H1 (cell line): Measurements from ENCODE around the gene PRKACA. TPM values are rescaled to one million over a fixed set of nuclear protein-coding genes. Genes with fewer than 3 reads are reported as not detected.
A peak's percentile ranks its signal among the peaks of the same experiment; 100 is the strongest.

Source experiments
- CTCF ChIA-PET: fragments of 300-600 bp; sonication (Branson Sonifier 250); formaldehyde crosslinking; loops from one replicate; lab custom pipeline; 2021; ENCODE audit not compliant: partially characterized antibody; lab: Charles Lee
- POLR2A ChIA-PET: fragments of 300-600 bp; sonication (Branson Sonifier 250); formaldehyde crosslinking; loops from one replicate; lab custom pipeline; 2021; ENCODE audit warnings: inconsistent platforms; ENCODE audit not compliant: partially characterized antibody; lab: Charles Lee
- DNase-seq, 2 experiments: peaks; one replicate each; pipeline versions ENCODE4 v3.0.0 to v3.0.0-alpha.2; 2010 to 2022; ENCODE audit warnings: low spot score in 2 of 2, low read depth in 1 of 2, mixed read lengths in 1 of 2
- FAIRE-seq: peaks from 2 replicates; lab custom pipeline; 2011; peaks lifted over from hg19 to GRCh38; lab: Jason Lieb, UNC
- H2AFZ ChIP-seq: 2 replicates; pipeline ENCODE4 v1.8.1; 2012; ENCODE audit warnings: low read length, inconsistent platforms
- H2AK5ac ChIP-seq: 2 replicates; pipeline ENCODE4 v1.6.1; 2013; ENCODE audit warnings: low read depth, low read length
- H2BK120ac ChIP-seq: replicated peaks from 2 replicates; pipeline ENCODE3; 2013; ENCODE audit warnings: low read depth, low read length, inconsistent platforms
- H2BK12ac ChIP-seq: 2 replicates; pipeline ENCODE4 v1.6.1; 2013; ENCODE audit warnings: low read depth, low read length
- H2BK15ac ChIP-seq: 2 replicates; pipeline ENCODE4 v1.6.1; 2013; ENCODE audit warnings: low read length
- H2BK20ac ChIP-seq: 2 replicates; pipeline ENCODE4 v1.6.1; 2013; ENCODE audit warnings: low read length
- H2BK5ac ChIP-seq: 2 replicates; pipeline ENCODE4 v1.6.1; 2013; ENCODE audit warnings: low read depth, low read length
- H3K14ac ChIP-seq: 2 replicates; pipeline ENCODE4 v1.6.1; 2013; ENCODE audit warnings: inconsistent platforms; ENCODE audit not compliant: insufficient read length
- H3K18ac ChIP-seq: 2 replicates; pipeline ENCODE4 v1.6.1; 2013; ENCODE audit warnings: low read length; ENCODE audit errors: extremely low read depth
- H3K23ac ChIP-seq: 2 replicates; pipeline ENCODE4 v1.6.1; 2013; ENCODE audit warnings: inconsistent platforms; ENCODE audit not compliant: insufficient read length
- H3K23me2 ChIP-seq: 2 replicates; pipeline ENCODE4 v1.6.1; 2013; ENCODE audit warnings: low read depth, low read length
- H3K27ac ChIP-seq: 2 replicates; pipeline ENCODE4 v1.6.1; 2011; ENCODE audit warnings: low read depth, low read length, inconsistent platforms
- H3K27me3 ChIP-seq, 4 experiments: replicated peaks in 1 of 4; 1 replicate in 1 of 4; 2 replicates in 3 of 4; pipeline versions ENCODE4 v1.6.1 to v1.8.1; 2011 to 2013; ENCODE audit warnings: low read length in 3 of 4, mild to moderate bottlenecking in 3 of 4, inconsistent platforms in 2 of 4, mixed read lengths in 2 of 4, moderate library complexity in 1 of 4; ENCODE audit not compliant: control insufficient read depth in 3 of 4, insufficient read depth in 3 of 4; ENCODE audit errors: extremely low read depth in 1 of 4
- H3K36me3 ChIP-seq, 4 experiments: 2 replicates each; pipeline versions ENCODE4 v1.6.1 to v1.8.1; 2011 to 2013; ENCODE audit warnings: mild to moderate bottlenecking in 4 of 4, low read length in 3 of 4, moderate library complexity in 2 of 4, control low read depth in 1 of 4, inconsistent platforms in 1 of 4; ENCODE audit not compliant: insufficient read depth in 4 of 4, control insufficient read depth in 2 of 4
- H3K4ac ChIP-seq: replicated peaks from 2 replicates; pipeline ENCODE3; 2013; ENCODE audit warnings: low read length, low read depth, mixed read lengths, inconsistent platforms; ENCODE audit not compliant: insufficient read length
- H3K4me1 ChIP-seq, 4 experiments: replicated peaks in 1 of 4; 1 replicate in 1 of 4; 2 replicates in 3 of 4; pipeline versions ENCODE4 v1.6.1 to v1.8.1; 2011 to 2013; ENCODE audit warnings: low read length in 3 of 4, inconsistent platforms in 2 of 4, mixed read lengths in 1 of 4; ENCODE audit not compliant: insufficient read depth in 4 of 4, control insufficient read depth in 3 of 4
- H3K4me2 ChIP-seq, 2 experiments: 2 replicates each; pipeline versions ENCODE4 v1.6.1 to v1.8.1; 2011 to 2013; ENCODE audit warnings: low read depth in 2 of 2, low read length in 2 of 2, control low read depth in 1 of 2, inconsistent platforms in 1 of 2, mild to moderate bottlenecking in 1 of 2; ENCODE audit not compliant: insufficient read depth in 1 of 2
- H3K4me3 ChIP-seq, 4 experiments: fragments of 200-600, 300-600 bp in 1 of 4; sonication (generic), shearing (Covaris generic), sonication (Bioruptor Twin) in 1 of 4; 2 replicates each; pipeline versions ENCODE4 v1.5.1 to v1.8.1; 2011 to 2016; ENCODE audit warnings: low read length in 4 of 4, low read depth in 3 of 4, control low read depth in 2 of 4, inconsistent platforms in 2 of 4, mild to moderate bottlenecking in 2 of 4, mixed read lengths in 1 of 4, moderate library complexity in 1 of 4; ENCODE audit not compliant: insufficient read depth in 2 of 4; ENCODE audit errors: extremely low read depth in 1 of 4
- H3K56ac ChIP-seq: replicated peaks from 2 replicates; pipeline ENCODE3; 2013; ENCODE audit warnings: low read depth, mild to moderate bottlenecking, mixed read lengths, low read length, inconsistent platforms; ENCODE audit not compliant: insufficient read length
- H3K79me1 ChIP-seq: 2 replicates; pipeline ENCODE4 v1.6.1; 2013; ENCODE audit warnings: low read depth, low read length, control low read depth
- H3K79me2 ChIP-seq, 2 experiments: 2 replicates each; pipeline versions ENCODE4 v1.6.1 to v1.8.1; 2012 to 2013; ENCODE audit warnings: low read length in 2 of 2, mild to moderate bottlenecking in 2 of 2, inconsistent platforms in 1 of 2; ENCODE audit not compliant: insufficient read depth in 2 of 2, control insufficient read depth in 1 of 2
- H3K9ac ChIP-seq, 4 experiments: replicated peaks in 1 of 4; 1 replicate in 1 of 4; 2 replicates in 3 of 4; pipeline versions ENCODE4 v1.6.1 to v1.8.1; 2011 to 2013; ENCODE audit warnings: low read depth in 3 of 4, low read length in 3 of 4, control low read depth in 2 of 4, mild to moderate bottlenecking in 2 of 4, moderate library complexity in 2 of 4, inconsistent platforms in 1 of 4; ENCODE audit errors: extremely low read depth in 1 of 4
- H3K9me3 ChIP-seq, 2 experiments: 2 replicates each; pipeline versions ENCODE4 v1.6.1 to v1.8.1; 2012 to 2013; ENCODE audit warnings: mild to moderate bottlenecking in 2 of 2, moderate library complexity in 2 of 2, control low read depth in 1 of 2, inconsistent platforms in 1 of 2, low read depth in 1 of 2, low read length in 1 of 2, mixed read lengths in 1 of 2; ENCODE audit not compliant: insufficient read depth in 2 of 2
- H4K20me1 ChIP-seq, 2 experiments: replicated peaks in 1 of 2; 2 replicates each; pipeline versions ENCODE3 to v1.8.1; 2011 to 2013; ENCODE audit warnings: inconsistent platforms in 2 of 2, low read length in 2 of 2, mild to moderate bottlenecking in 1 of 2; ENCODE audit not compliant: insufficient read depth in 2 of 2, control insufficient read depth in 1 of 2
- H4K5ac ChIP-seq: 2 replicates; pipeline ENCODE4 v1.6.1; 2013; ENCODE audit warnings: low read length, low read depth, mixed read lengths, inconsistent platforms; ENCODE audit not compliant: insufficient read length
- H4K8ac ChIP-seq: 2 replicates; pipeline ENCODE4 v1.8.0; 2013; ENCODE audit warnings: mild to moderate bottlenecking, moderate library complexity, low read length, inconsistent platforms; ENCODE audit not compliant: insufficient read depth; ENCODE audit errors: extremely low read depth
- H4K91ac ChIP-seq: replicated peaks from 2 replicates; pipeline ENCODE3; 2013; ENCODE audit warnings: low read length, mixed read lengths, inconsistent platforms; ENCODE audit not compliant: insufficient read length
- BRCA1 ChIP-seq: IDR thresholded peaks from 2 replicates; pipeline ENCODE4 v1.6.1; 2012; ENCODE audit warnings: low read depth, low read length, improper control_type of control experiment
- CTCF ChIP-seq, 3 experiments: IDR thresholded peaks; 1 replicate in 2 of 3; 2 replicates in 1 of 3; pipeline versions ENCODE4 v1.5.1 to v1.6.1; 2011; ENCODE audit warnings: low read length in 3 of 3, mild to moderate bottlenecking in 3 of 3, inconsistent platforms in 2 of 3, low read depth in 1 of 3, moderate library complexity in 1 of 3; ENCODE audit not compliant: insufficient read depth in 1 of 3; ENCODE audit errors: control extremely low read depth in 1 of 3
- NANOG ChIP-seq: IDR thresholded peaks from 2 replicates; pipeline ENCODE4 v1.6.1; 2011; ENCODE audit warnings: low read length, low read depth, mild to moderate bottlenecking, inconsistent platforms; ENCODE audit not compliant: insufficient read depth, poor library complexity, severe bottlenecking
- RNF2 ChIP-seq: fragments of 200-900, 300-1000 bp; sonication (generic); IDR thresholded peaks from 2 replicates; pipeline ENCODE4 v1.7.1; 2016; ENCODE audit warnings: borderline replicate concordance, low read depth, mild to moderate bottlenecking, antibody characterized with exemption, low read length; ENCODE audit not compliant: poor library complexity, severe bottlenecking; ENCODE audit errors: missing control alignments
- SIRT6 ChIP-seq: IDR thresholded peaks from one replicate; pipeline ENCODE4 v1.7.1; 2012; ENCODE audit warnings: low read length, inconsistent platforms
- USF2 ChIP-seq: IDR thresholded peaks from 2 replicates; pipeline ENCODE4 v1.6.1; 2011; ENCODE audit warnings: low read length, improper control_type of control experiment
- WGBS, 2 experiments: shearing (Covaris generic) in 1 of 2; methylation state at CpG; one replicate each; pipeline versions ENCODE4 v1.1.6 to v1.1.7; 2013 to 2015; ENCODE audit warnings: low lambda C conversion rate in 2 of 2, mixed read lengths in 2 of 2, inconsistent platforms in 1 of 2, low coverage in 1 of 2, missing lambda C conversion rate in 1 of 2; ENCODE audit not compliant: insufficient replicate concordance in 2 of 2, insufficient coverage in 1 of 2, insufficient read length in 1 of 2; ENCODE audit errors: extremely low coverage in 1 of 2, missing lambda C conversion rate in 1 of 2; 5-methylcytosine and 5-hydroxymethylcytosine counted together
- polyA plus RNA-seq, 7 experiments: library from polyadenylated mRNA; depleted of rRNA in 3 of 7; stranded (reverse) in 5 of 7; unstranded in 2 of 7; fragments of >200 nt in 5 of 7; fragments of 200-250 nt in 2 of 7; gene quantifications; 1 replicate in 5 of 7; 2 replicates in 1 of 7; 4 replicates in 1 of 7; pipeline versions ENCODE4 v1.2.1 to v1.2.3, GENCODE V29; 2011 to 2013; ENCODE audit warnings: missing spikeins in 2 of 7, mixed read lengths in 2 of 7
- total RNA-seq: library from RNA; stranded (reverse); fragmentation: NEBNext Ultra II Directional; extraction: Animal tissue kit (Norgen Biotek cat#: 25700); gene quantifications from 2 replicates; pipeline ENCODE4 v1.2.1, GENCODE V29; 2021

The PRKACA gene
- total and polyA plus RNA-seq, 2 of the 8 experiments (the other 6 are each of a cell fraction or from before 2014, with no cell fraction given): 14.2 to 48.2 TPM

- no peak overlapping the region for H3K14ac ChIP-seq
- no peak for FAIRE-seq
- no peak overlapping the region for H2BK5ac ChIP-seq
- no peaks in the 10 kb centered on the region; a peak in 1 of 4 replicates for H3K9me3 ChIP-seq
- peak overlapping the region; percentile 67 for H3K4ac ChIP-seq
- H2BK15ac ChIP-seq: 0 out of 2 replicates have a peak overlapping the region, but pooled peaks have one; percentile 81
- no peak overlapping the region for H2BK20ac ChIP-seq
- H4K5ac ChIP-seq: no peak overlapping the region
- CTCF ChIA-PET: interaction anchor here (0.5 to 7.3 kb wide), 46 partner anchors 10 to 616 kb away, joined by 3 to 103 read pairs (median 4); partner anchors contain the start of genes ASF1B, C19orf67, IL27RA and MISP3
- peaks cover 0 to 2% of the 10 kb centered on the region in 2 experiments for H4K20me1 ChIP-seq
- H3K23ac ChIP-seq: no peak overlapping the region
- H2AFZ ChIP-seq: no peak overlapping the region
- peaks cover 0 to 10% (median 3%) of the 10 kb centered on the region in 4 experiments; a peak in 4 of 7 replicates for H3K4me1 ChIP-seq
- H3K79me1 ChIP-seq: no peaks in the 10 kb centered on the region
- H2BK120ac ChIP-seq: no peak overlapping the region
- H3K27ac ChIP-seq: no peak overlapping the region
- no peak overlapping the region for H3K9ac ChIP-seq
- H3K23me2 ChIP-seq: peaks cover 12% of the 10 kb centered on the region; the same call in 1 of the 2 replicates
- WGBS, 2 experiments: 45 to 100% methylated on average over 3 to 17 of the region's 17 CpGs
- H2AK5ac ChIP-seq: no peak overlapping the region
- H3K56ac ChIP-seq: peak overlapping the region; percentile 46
- peaks cover 5 to 19% (median 14%) of the 10 kb centered on the region in 4 experiments for H3K27me3 ChIP-seq
- H3K36me3 ChIP-seq: no peaks in the 10 kb centered on the region
- DNase-seq: no peak
- peak overlapping the region; percentile 93 for H4K91ac ChIP-seq
- H2BK12ac ChIP-seq: no peak overlapping the region
- POLR2A ChIA-PET: interaction anchor here (0.9 to 1.8 kb wide), 6 partner anchors 27 to 125 kb away, joined by 3 to 5 read pairs (median 4); partner anchors contain the start of gene IL27RA
- H3K18ac ChIP-seq: no peak overlapping the region; the same call in 1 of the 2 replicates
- peak overlapping the region; percentile 61 to 77 for H3K4me2 ChIP-seq
- peak overlapping the region; percentile 15; the same call in 1 of the 2 replicates for H4K8ac ChIP-seq
- H3K4me3 ChIP-seq: peak overlapping the region; percentile 14 to 82 (median 42); a peak in 6 of 8 replicates
- no peaks in the 10 kb centered on the region for H3K79me2 ChIP-seq
- TF ChIP-seq USF2 (no peak), SIRT6 (no peak), RNF2 (no peak), BRCA1 (no peak), CTCF (IDR thresholded peaks at IDR 0.05; ENCODE audit: control extremely low read depth in 1 of 3, insufficient read depth in 1 of 3, low read depth in 1 of 3, low read length in 3 of 3) (no peak), NANOG (no peak)
These were observed 59.1 kb downstream of the PRKACA start for GRCh38 chr19:14058182-14059092.
